ENCODE results near the gene GPSM1.

Gene GPSM1

GRCh38 chr9:136363949-136364748, 36.8 kb downstream of the GPSM1 start:
- DNase-seq: peak; percentile 52

- DNase-seq: no peak
Measured at GRCh38 chr9:136364942-136365774, 37.8 kb downstream of the GPSM1 start.

- no peak for DNase-seq
Measured at GRCh38 chr9:136365775-136366222, 38.5 kb downstream of the GPSM1 start.

- no peak for DNase-seq
Measured at GRCh38 chr9:136366826-136367225, 39.5 kb downstream of the GPSM1 start.

GRCh38 chr9:136367296-136368145, 40.2 kb downstream of the GPSM1 start:
- no peak for DNase-seq

GRCh38 chr9:136368190-136368589, 40.9 kb downstream of the GPSM1 start:
- no peak for DNase-seq

- DNase-seq: no peak
Measured at GRCh38 chr9:136370037-136370436, 42.7 kb downstream of the GPSM1 start.

GRCh38 chr9:136370687-136371532, 43.6 kb downstream of the GPSM1 start:
- DNase-seq: no peak

- no peak for DNase-seq
Measured at GRCh38 chr9:136371533-136371880, 44.2 kb downstream of the GPSM1 start.

GRCh38 chr9:136372006-136372405, 44.7 kb downstream of the GPSM1 start:
- DNase-seq: no peak

- no peak for DNase-seq
Measured at GRCh38 chr9:136372561-136373299, 45.4 kb downstream of the GPSM1 start.

- no peak for DNase-seq
Measured at GRCh38 chr9:136373300-136374182, 46.2 kb downstream of the GPSM1 start, which contains the start of gene CARD9. Gene CARD9 (minus strand): TSS chr9:136373669. CDS start chr9:136372078, 1,591 bp downstream.

GRCh38 chr9:136374183-136374575, 46.8 kb downstream of the GPSM1 start:
- no peak for DNase-seq

- DNase-seq: no peak
Measured at GRCh38 chr9:136375096-136375495, 47.8 kb downstream of the GPSM1 start.

GRCh38 chr9:136376457-136376856, 49.1 kb downstream of the GPSM1 start:
- no peak for DNase-seq

- DNase-seq: no peak
Measured at GRCh38 chr9:136377341-136378169, 50.2 kb downstream of the GPSM1 start.

- DNase-seq: no peak
Measured at GRCh38 chr9:136378170-136379002, 51.0 kb downstream of the GPSM1 start.

GRCh38 chr9:136379003-136379287, 51.6 kb downstream of the GPSM1 start:
- DNase-seq: no peak

- DNase-seq: no peak
Measured at GRCh38 chr9:136379401-136379800, 52.1 kb downstream of the GPSM1 start.
